Neural crest cell (in vitro differentiated cells): ENCODE data around the gene FXYD2. TPM values are rescaled to one million over a fixed set of nuclear protein-coding genes. Genes with fewer than 3 reads are reported as not detected.
A peak's percentile ranks its signal among the peaks of the same experiment; 100 is the strongest.

ENCODE experiments used
- DNase-seq: peaks from one replicate; pipeline ENCODE4 v3.0.0; 2021; ENCODE audit warnings: low read depth, mixed read lengths, low spot score
- H3K27ac Mint-ChIP-seq: one replicate; pipeline ENCODE4 v1.8.0; 2021; ENCODE audit warnings: mild to moderate bottlenecking, mixed read lengths; ENCODE audit not compliant: unreplicated experiment
- H3K27me3 Mint-ChIP-seq: 2 replicates; pipeline ENCODE4 v1.8.0; 2021; ENCODE audit warnings: low read depth, mild to moderate bottlenecking, mixed read lengths
- H3K36me3 Mint-ChIP-seq: 2 replicates; pipeline ENCODE4 v1.8.0; 2021; ENCODE audit warnings: low read depth, mild to moderate bottlenecking, mixed read lengths
- H3K4me1 Mint-ChIP-seq: 2 replicates; pipeline ENCODE4 v1.8.0; 2021; ENCODE audit warnings: mixed read lengths
- H3K4me3 Mint-ChIP-seq: one replicate; pipeline ENCODE4 v1.8.0; 2021; ENCODE audit warnings: mild to moderate bottlenecking, mixed read lengths
- H3K9me3 Mint-ChIP-seq: 2 replicates; pipeline ENCODE4 v1.8.0; 2021; ENCODE audit warnings: mixed read lengths
- CTCF ChIP-seq: fragments of 200-600 bp; sonication (generic); conservative IDR thresholded peaks from 2 replicates; pipeline ENCODE4 v1.5.0; 2021; ENCODE audit warnings: antibody characterized with exemption, mild to moderate bottlenecking
- total RNA-seq: library from RNA; stranded (reverse); gene quantifications from 2 replicates; pipeline ENCODE4 v1.2.1, GENCODE V29; 2021

FXYD2 gene
- total RNA-seq, 1 donor from 2014 or later, result 0.26 TPM

- Mint-ChIP-seq H3K9me3 (no peaks in the 10 kb centered on the region), H3K4me1 (peaks cover 24% of the 10 kb centered on the region), H3K27me3 (no peaks in the 10 kb centered on the region), H3K4me3 (peak overlapping the region; percentile 21), H3K36me3 (peaks cover 2% of the 10 kb centered on the region), H3K27ac (peak overlapping the region; percentile 76)
- DNase-seq, result no peak
- no peak for TF ChIP-seq CTCF
Observed at GRCh38 chr11:117836077-117836960, 11.8 kb upstream of the FXYD2 start.

- peaks cover 2% of the 10 kb centered on the region for H3K36me3 Mint-ChIP-seq
- H3K27me3 Mint-ChIP-seq, result peaks cover 3% of the 10 kb centered on the region
- H3K4me3 Mint-ChIP-seq, result no peak overlapping the region
- DNase-seq, result no peak
- H3K4me1 Mint-ChIP-seq, result peaks cover 25% of the 10 kb centered on the region
- no peak overlapping the region for H3K27ac Mint-ChIP-seq
- no peaks in the 10 kb centered on the region for H3K9me3 Mint-ChIP-seq
- TF ChIP-seq CTCF, result no peak
Observed at GRCh38 chr11:117835576-117835975, 11.0 kb upstream of the FXYD2 start.

GRCh38 chr11:117834838-117835443, 10.4 kb upstream of the FXYD2 start:
- Mint-ChIP-seq H3K9me3 (no peaks in the 10 kb centered on the region), H3K36me3 (peaks cover 2% of the 10 kb centered on the region), H3K4me3 (no peak overlapping the region), H3K27me3 (peaks cover 3% of the 10 kb centered on the region), H3K4me1 (peaks cover 25% of the 10 kb centered on the region), H3K27ac (no peak overlapping the region)
- TF ChIP-seq CTCF, result no peak
- no peak for DNase-seq

- Mint-ChIP-seq H3K4me1 (peaks cover 25% of the 10 kb centered on the region), H3K36me3 (peaks cover 2% of the 10 kb centered on the region)
- no peak for DNase-seq
Observed at GRCh38 chr11:117834068-117834810, 9.7 kb upstream of the FXYD2 start.

More at GRCh38 chr11:117834068-117834810, 9.7 kb upstream of the FXYD2 start:
- Mint-ChIP-seq H3K9me3 (no peaks in the 10 kb centered on the region), H3K4me3 (no peak overlapping the region), H3K27ac (no peak overlapping the region), H3K27me3 (peaks cover 3% of the 10 kb centered on the region)
- no peak for TF ChIP-seq CTCF
